HG03575 (cell line): ENCODE data around the gene USP5.
"Not testable (repeated sequence)": the region's sequence is repeated elsewhere in the genome, so short reads cannot be mapped to it uniquely, and the experiment has no call there.

ENCODE experiments used
- ATAC-seq: cut with Tn5 transposase; IDR thresholded peaks from one replicate; pipeline ENCODE4 v1.9.1; 2021; ENCODE audit not compliant: unreplicated experiment, insufficient number of reproducible peaks, low FRiP score; ENCODE audit errors: extremely low read depth

USP5 gene

DNA sequence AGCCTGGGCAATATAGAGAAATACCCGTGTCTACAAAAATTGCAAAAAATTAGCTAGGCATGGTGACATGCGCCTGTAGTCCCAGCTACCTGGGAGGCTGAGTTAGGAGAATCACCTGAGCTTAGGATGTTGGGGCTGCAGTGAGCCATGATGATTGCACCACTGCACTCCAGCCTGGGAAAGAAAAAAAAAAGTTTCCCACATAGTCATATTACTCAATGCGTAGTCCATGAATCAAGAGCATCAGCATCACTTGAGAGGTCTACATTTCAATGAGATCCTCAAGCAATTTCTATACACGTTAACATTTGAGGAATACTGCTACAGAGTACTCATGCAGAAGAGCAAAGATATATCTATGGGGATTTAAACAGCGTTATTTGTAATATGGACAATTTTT is 47.5 kb downstream of the USP5 start:
- no peak for ATAC-seq

DNA sequence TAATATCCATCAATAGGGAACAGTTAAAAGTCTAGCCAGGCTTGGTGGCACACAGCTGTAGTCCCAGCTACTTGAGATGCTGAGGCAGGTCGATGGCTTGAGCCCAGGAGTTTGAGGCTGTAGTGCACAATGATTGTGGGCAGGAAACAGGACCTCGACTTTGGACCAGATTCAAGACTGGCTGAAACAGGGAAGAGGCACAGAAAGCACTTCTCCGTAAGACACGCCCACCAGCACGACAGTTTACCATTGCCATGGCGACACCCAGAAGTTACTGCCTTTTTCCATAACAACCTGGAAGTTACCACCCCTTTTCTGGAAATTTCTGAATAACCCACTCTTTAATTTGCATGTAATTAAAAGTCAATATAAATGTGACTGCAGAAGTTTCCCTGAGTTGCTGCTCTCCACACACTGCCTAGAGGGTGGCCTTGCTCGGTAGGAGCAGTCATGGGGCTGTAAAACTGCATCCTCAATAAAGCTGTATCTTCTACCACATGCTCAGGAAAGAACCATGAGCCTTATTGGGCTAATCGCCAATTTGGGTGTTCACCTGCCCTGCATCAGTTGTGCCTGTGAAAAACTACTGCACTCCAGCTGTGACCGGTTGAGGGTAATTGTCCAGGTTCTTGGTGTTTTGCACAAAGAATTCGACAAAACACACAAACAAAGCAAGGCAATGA is 48.0 kb downstream of the USP5 start:
- no peak for ATAC-seq

DNA sequence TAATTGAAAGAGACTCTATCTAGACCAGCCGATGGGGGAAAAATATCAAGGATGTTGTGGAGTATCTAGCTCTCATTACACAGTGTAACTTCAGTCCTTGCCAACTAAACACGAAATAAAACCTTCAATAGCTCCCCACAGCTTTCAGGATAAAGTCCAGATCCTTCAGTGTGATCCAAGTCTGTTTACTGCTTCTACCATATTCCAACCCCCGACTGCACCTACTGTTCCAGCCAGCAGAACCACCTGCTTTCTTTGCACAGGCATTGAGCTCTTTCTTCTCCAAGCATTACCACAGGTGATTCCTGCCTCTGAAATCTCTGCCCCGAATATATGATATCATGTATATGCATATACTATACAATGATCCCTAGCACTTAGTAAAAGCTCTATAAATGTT is 50.5 kb downstream of the USP5 start:
- no peak for ATAC-seq

DNA sequence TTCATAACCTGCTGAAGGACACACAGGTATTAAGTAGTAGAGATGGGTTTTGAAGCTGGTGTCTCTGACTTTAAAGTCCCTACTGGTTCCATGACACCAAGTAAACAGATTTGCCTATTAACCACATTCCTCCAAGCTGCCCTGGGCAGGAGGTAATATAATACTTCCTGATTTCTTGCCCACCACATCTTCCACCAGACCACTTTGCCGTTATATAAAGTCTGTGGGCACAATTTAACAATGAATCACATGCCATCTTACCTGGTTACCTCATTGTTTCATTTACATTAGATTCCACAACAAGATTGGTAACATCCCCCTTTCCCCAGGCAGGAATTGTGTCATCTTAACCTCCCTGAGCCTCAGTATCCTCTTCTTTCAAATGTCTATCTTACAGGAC is 51.8 kb downstream of the USP5 start:
- ATAC-seq, result no peak

DNA sequence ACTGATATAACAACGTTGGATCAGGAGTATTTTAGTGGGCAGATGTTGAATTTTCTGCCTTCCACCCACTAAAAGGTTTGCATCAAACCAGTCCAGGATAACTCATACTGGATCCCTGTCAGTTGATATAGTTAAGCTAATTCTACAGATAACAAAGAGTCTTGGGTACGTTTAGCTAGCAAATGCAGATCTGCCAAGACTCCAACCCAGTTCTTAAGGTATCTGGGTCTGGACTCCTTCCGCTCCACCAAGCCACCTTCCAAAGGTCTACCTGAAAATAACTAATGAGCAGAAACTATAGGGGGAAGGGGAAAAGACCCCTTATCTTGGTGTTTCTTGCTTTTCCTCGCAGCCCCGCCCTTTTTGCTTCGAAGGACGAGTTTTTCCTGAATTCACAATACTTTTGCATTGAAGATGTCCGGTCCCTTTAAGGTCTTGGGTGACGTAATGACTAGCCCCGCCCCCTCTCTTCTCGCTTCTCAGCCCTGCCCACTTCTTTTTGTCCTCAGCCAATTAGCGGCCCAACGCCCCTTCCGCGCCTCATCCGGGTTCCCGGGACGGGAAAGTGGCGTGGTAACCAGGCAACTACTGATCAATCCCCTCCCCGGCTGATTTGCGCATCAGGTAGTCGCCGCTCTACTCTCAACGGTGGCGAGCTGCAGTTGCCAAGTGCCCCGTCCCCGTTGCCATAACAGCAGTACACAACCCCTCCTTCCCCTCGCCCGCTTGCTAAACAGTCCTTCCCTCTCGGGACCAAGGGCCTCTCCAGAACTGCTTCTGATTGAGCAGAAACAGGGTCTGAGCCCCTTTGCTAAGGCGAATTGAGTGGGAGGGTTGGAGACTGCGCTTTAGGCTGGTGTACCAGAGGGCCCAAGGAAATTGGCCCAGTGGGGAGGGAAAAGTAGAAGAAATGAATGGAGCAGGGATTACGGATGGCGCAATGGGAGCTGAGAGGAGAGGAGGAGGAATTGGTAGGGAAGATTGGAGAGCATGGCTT is 52.6 kb downstream of the USP5 start, which contains the start of gene LRRC23:
LRRC23 (plus strand) TSS at position 543 of the 997 bp plus-strand sequence. CDS start 812 bp downstream, outside the sequence.
- ATAC-seq, result no peak

DNA sequence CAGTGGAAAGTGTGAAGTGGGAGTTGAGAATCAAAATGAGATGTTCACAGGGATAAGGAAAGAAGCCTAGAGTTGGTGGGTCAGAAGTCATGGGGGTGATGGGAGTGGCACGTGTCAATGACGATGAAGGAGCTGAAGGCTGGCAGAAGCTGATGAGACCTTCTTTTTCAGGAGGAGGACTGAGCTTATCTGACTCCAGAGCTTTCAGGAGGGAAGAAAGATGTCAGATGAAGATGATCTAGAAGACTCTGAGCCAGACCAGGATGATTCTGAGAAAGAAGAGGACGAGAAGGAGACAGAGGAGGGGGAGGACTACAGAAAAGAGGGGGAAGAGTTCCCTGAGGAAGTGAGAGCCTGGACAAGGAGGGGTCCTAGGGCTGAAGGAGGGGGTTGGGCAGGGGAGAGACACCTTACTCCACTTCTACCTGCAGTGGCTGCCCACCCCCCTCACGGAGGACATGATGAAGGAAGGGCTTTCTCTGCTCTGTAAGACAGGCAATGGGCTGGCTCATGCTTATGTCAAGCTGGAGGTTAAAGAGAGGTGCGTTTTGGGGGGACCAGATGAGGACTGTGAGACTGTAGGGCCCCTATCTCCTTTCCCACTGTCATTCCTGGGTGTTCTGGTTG is 53.6 kb downstream of the USP5 start:
- ATAC-seq, result no peak

DNA sequence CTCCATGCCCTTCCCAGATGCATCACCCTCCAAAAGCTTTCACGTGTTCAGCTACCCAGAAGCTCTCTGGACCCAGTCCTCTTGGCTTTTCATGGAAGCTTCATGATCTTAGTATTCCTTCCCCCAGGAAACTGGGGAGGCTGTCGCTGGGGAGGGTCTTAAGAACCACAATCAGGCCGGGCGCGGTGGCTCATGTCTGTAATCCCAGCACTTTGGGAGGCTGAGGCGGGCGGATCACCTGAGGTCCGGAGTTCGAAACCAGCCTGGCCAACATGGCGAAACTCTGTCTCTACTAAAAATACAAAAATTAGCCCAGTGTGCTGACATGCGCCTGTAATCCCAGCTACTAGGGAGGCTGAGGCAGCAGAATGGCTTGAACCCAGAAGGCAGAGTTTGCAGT is 56.2 kb downstream of the USP5 start:
- ATAC-seq, result not testable (repeated sequence)

DNA sequence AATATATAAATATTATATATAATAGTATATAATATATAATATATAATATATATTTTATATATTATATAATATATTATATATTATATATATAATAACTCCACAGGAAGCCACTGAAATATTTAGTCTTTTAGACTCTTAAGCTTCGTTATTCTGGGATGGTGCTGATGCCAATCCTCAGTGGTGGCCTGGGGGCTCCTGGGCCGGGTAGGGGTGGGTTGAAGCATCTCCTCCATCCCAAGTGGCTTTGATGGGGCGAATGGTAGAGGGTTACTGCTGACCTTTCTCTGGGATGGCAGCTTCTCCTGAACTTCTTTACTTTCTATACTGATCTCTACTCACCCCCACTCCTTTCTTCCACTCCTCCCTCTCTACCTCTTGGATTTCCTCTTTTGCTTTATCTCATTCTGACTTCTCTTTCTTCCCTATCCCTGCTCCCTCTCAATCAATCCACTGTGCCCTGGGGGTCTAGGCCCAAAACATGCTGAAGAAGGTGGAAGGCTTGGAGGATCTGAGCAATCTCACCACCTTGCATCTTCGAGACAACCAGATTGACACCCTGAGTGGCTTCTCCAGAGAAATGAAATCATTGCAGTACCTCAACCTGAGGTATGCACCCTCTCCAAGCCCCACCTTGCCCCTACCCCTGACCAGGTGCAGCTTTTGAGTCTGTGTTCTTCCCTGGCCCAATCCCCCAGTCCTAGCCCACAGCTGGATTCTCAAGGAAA is 57.6 kb downstream of the USP5 start:
- no peak for ATAC-seq

DNA sequence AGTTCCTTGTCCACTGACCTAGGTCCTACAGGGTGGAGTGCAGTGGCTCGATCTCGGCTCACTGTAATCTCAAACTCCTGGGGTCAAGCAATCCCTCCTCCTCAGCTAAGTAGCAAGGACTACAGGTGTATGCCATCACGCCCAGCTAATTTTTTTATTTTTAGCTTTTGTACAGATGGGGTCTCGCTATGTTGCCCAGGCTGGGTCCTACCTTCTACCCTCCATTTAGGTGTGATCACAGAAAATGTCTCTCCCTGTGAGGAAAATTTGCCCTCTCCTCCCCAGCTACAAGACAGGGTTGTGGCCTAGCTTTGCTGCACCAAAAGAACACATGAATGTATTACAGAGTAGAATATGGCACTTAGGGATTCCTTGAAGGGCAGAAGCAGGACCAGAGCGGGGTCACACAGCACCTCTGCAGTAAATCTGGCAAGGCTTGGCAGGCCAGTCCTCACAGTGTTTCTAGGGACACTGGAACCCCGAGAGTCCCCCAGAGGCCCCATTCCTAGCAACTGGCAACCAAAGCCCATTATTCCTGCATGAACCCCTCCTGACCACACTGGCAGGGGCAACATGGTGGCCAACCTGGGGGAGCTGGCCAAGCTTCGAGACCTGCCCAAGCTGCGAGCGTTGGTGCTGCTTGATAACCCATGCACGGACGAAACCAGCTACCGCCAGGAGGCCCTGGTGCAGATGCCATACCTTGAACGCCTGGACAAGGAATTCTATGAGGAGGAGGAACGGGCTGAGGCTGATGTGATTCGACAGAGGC is 60.4 kb downstream of the USP5 start:
- no peak for ATAC-seq

DNA sequence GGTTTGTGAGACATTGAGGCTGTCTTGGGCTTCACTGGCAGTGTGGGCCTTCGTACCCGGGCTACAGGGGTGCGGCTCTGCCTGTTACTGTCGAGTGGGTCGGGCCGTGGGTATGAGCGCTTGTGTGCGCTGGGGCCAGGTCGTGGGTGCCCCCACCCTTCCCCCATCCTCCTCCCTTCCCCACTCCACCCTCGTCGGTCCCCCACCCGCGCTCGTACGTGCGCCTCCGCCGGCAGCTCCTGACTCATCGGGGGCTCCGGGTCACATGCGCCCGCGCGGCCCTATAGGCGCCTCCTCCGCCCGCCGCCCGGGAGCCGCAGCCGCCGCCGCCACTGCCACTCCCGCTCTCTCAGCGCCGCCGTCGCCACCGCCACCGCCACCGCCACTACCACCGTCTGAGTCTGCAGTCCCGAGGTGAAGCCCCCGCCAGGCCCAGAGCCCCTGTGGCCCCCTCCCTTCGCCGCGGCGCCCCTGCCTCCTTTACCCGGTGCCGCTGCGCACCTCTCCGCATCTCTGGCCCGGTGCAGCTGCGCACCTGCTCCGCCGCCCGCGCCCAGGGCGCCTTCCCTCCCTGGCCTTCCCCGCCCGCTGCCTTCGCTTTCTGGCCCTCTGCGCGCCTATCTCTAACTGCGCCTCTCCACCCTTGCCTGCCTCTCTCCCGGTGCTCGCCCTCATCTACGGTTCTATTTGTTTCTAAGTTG is 62.4 kb downstream of the USP5 start, which contains the start of gene ENO2:
ENO2 (plus strand) TSS at position 335 of the 701 bp plus-strand sequence. CDS start 1,253 bp downstream, outside the sequence.
- no peak for ATAC-seq

DNA sequence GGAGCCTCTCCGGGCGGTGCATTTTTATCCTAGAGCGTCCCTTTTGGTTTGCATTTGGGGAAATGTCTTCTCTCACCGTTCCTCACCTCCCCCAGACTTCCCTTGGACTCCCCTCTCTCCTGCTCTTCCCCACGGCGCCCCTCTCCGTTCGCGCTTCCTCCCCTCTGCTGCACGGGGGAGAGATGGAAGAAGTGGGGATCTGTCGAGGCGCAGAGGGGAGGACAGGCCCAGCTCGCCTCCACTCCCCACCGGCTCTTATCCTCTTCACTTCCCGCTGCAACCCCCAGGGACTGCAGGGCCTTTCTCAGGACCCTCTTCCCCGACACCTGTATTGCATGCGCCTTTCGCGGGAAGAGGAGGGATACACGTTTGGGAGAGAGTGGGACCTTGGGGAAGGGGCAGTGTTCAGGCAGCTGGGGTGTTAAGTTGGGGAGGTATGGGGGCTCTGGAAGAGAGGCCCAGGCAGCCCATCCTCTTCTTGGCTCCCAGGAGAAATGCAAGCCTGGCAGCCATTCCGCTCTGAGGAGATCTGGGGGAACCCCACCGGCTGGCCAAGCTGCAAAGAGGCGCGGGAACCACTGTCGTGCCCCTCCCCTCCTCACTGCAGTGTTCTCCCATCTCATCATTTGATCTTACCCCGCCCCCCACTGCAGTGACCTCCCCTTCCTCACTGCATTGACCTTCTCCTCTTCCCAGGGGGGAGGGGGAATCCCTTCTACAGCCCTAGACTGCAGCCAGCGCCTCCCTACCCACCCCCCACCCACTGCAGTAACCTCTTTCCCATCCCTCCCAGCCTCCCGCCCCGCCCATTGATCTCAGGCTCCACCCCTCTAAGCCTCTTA is 63.2 kb downstream of the USP5 start:
- no peak for ATAC-seq

DNA sequence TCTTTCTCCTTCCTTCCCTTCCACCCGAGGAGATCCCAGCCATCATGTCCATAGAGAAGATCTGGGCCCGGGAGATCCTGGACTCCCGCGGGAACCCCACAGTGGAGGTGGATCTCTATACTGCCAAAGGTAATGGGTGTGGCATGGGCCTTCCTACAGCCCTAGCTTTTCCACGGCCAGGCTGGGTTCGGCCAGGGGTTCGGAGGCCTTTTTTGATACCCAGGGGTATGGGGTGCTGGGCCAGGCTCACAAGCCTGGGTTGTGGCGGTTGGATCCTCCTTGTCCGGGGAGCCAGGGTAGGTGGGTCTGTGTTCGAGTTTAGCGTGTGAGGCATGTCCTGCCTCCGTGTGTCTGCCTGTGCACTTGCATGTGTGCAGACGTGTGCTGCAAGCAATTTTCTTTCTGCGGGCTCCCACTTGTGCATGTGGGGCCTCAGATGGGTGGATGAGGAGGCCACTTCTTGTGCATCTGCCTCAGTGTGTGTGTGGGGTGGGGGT is 63.9 kb downstream of the USP5 start:
- no peak for ATAC-seq
